WERI-Rb-1 (cell line): Measurements from ENCODE around the gene GABBR2.

Experiments used
- DNase-seq: peaks from one replicate; pipeline ENCODE4 v3.0.0-alpha.2; 2020
- H3K27ac ChIP-seq: fragments of 250-450 bp; sonication (Bioruptor Pico); 2 replicates; pipeline ENCODE4 v1.5.1; 2020; ENCODE audit warnings: mild to moderate bottlenecking, moderate library complexity
- H3K27me3 ChIP-seq: fragments of 250-450 bp; sonication (Bioruptor Pico); 2 replicates; pipeline ENCODE4 v1.5.1; 2021; ENCODE audit warnings: mild to moderate bottlenecking, low read depth, moderate library complexity; ENCODE audit not compliant: insufficient read depth, severe bottlenecking
- H3K36me3 ChIP-seq: fragments of 250-450 bp; sonication (Bioruptor Pico); 2 replicates; pipeline ENCODE4 v1.5.1; 2020; ENCODE audit warnings: mild to moderate bottlenecking, moderate library complexity
- H3K4me3 ChIP-seq: 2 replicates; pipeline ENCODE4 v1.5.1; 2011; ENCODE audit warnings: low read depth, mild to moderate bottlenecking, control low read depth, low read length
- H3K9me3 ChIP-seq: fragments of 250-450 bp; sonication (Bioruptor Pico); 2 replicates; pipeline ENCODE4 v1.5.1; 2021; ENCODE audit warnings: mild to moderate bottlenecking, moderate library complexity; ENCODE audit not compliant: severe bottlenecking
- TF ChIP-seq, protein P1 (sequence below): IDR thresholded peaks from 2 replicates; pipeline ENCODE4 v1.5.1; 2011; ENCODE audit warnings: low read depth, mild to moderate bottlenecking, control low read depth, inconsistent platforms, low read length

GABBR2 gene

DNA sequence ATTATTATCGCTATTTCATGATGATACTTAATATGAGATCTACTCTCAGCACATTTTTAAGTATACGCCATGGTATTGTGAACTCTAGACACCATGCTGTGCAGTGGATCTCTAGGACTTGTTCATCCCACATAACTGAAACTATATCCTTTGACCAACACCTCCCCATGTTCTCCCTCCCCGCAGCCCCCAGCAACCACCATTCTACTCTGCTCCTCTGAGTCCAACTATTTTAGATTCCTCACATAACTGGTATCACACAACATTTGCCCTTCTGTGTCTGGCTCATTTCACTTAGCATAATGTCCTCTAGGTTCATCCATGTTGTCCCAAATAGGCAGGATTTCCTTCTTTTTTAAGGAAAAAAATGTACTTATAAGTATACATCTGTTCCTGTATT lies 446.7 kb downstream of the GABBR2 start:
- Histone ChIP-seq H3K27ac (no peak overlapping the region), H3K4me3 (no peak overlapping the region), H3K36me3 (no peaks in the 10 kb centered on the region), H3K27me3 (no peaks in the 10 kb centered on the region), H3K9me3 (no peaks in the 10 kb centered on the region)
- TF ChIP-seq, protein P1, sequence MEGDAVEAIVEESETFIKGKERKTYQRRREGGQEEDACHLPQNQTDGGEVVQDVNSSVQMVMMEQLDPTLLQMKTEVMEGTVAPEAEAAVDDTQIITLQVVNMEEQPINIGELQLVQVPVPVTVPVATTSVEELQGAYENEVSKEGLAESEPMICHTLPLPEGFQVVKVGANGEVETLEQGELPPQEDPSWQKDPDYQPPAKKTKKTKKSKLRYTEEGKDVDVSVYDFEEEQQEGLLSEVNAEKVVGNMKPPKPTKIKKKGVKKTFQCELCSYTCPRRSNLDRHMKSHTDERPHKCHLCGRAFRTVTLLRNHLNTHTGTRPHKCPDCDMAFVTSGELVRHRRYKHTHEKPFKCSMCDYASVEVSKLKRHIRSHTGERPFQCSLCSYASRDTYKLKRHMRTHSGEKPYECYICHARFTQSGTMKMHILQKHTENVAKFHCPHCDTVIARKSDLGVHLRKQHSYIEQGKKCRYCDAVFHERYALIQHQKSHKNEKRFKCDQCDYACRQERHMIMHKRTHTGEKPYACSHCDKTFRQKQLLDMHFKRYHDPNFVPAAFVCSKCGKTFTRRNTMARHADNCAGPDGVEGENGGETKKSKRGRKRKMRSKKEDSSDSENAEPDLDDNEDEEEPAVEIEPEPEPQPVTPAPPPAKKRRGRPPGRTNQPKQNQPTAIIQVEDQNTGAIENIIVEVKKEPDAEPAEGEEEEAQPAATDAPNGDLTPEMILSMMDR, result no peak
- DNase-seq, result no peak

DNA sequence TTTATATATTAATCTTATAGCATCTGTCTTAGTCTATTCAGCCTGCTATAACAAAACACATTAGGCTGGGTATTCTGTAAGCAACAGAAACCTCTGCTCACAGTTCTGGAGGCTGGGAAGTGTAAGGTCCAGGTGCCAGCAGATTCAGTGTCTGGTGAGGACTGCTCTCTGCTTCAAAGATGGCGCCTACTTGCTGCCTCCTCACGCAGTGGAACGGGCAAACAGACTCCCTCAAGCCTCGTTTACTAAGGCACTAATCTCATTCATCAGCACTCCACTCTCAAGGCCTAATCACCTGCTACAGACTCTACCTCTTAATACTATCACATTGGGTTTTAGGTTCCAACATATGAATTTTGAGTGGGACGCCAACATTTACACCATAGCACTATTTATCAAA lies 448.1 kb downstream of the GABBR2 start:
- no peaks in the 10 kb centered on the region for H3K36me3 ChIP-seq
- no peaks in the 10 kb centered on the region for H3K9me3 ChIP-seq
- no peak overlapping the region for H3K4me3 ChIP-seq
- DNase-seq, result peak; percentile 43
- H3K27ac ChIP-seq, result no peak overlapping the region
- no peaks in the 10 kb centered on the region for H3K27me3 ChIP-seq
- TF ChIP-seq, protein P1, result no peak

DNA sequence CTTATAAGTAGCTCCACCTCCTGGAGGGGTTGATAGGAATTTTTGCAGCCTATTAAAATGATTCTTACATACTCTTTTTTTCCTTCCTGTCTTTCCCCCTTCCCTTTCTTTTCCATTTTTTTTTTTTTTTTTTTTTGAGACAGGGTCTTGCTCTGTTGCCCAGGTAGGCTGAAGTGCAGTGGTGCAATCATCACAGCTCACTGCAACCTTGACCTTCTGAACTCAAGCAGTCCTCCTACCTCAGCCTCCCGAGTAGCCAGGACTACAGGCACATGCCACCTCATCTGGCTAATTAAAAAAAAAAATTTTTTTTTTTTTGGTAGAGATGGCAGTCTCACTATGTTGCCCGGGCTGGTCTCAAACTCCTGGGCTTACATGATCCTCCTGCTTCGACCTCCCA lies 448.9 kb downstream of the GABBR2 start:
- no peak for DNase-seq
- Histone ChIP-seq H3K9me3 (no peaks in the 10 kb centered on the region), H3K27ac (no peak overlapping the region), H3K36me3 (no peaks in the 10 kb centered on the region; the same call in 1 of the 2 replicates), H3K27me3 (no peaks in the 10 kb centered on the region), H3K4me3 (no peak overlapping the region)
- TF ChIP-seq, protein P1, result no peak

DNA sequence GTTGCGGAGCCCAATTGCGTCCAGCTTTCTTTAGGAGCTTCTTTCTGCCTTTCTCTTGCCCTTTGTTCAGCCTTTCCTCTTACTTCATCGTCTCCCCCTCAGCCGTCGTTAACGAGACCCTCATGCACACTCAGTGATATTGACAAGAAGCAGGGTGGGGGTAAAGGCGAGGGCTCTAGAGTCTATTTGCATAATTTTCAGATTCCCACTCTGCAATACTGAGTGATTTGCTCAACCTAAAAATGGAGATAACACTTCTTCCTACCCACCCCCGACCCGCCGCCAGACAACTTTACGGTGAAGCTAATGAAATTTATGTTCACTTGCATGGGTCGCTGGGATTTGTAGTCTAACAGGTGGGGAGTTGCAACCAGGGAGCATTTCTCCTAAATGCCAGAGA lies 452.0 kb downstream of the GABBR2 start:
- no peaks in the 10 kb centered on the region for H3K9me3 ChIP-seq
- peak; percentile 41 for DNase-seq
- peak overlapping the region; percentile 81 for H3K4me3 ChIP-seq
- no peaks in the 10 kb centered on the region for H3K27me3 ChIP-seq
- H3K36me3 ChIP-seq, result peaks cover 2% of the 10 kb centered on the region; the same call in 1 of the 2 replicates
- peak overlapping the region; percentile 97 for H3K27ac ChIP-seq
- TF ChIP-seq, protein P1, result no peak

DNA sequence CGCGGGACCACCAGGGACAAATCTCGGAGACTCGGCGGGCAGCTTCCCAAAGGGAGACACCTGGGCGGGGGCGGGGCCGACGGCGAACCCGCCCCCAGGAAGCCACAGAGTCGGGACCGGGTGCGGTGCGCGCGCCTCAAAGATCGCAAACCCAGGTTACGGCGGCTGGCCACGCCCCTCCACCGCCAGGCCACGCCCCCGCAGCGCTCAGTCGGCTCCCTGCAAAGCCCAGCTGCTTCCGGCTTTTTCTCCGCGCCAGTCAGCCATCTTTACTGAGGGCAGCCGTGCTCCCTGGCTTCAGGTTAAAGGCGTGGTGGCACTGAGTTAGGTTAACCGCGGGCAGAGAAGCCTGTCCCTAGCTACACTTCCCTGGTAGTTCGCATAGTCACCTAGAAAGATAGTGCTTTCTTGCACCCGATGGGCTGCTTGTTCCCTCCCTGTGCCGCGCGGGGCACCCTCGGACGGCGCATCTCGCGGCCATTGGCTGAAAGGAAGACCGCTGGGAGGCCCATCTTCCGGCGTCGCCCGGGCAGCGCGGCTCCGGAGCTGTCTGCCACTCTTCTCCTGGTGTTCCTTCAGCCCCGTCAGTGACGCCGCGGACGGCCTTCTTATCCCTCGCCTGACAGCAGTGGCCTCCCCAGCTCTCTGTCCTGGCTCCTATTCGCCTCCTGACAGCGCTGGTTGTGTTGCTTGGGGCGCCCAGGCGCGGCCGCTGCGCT lies 453.0 kb downstream of the GABBR2 start, which contains the start of gene TBC1D2:
Gene TBC1D2 (minus strand): TSS at position 72 of the 719 bp plus-strand sequence. CDS start 108 bp downstream, outside the sequence.
- no peaks in the 10 kb centered on the region for H3K9me3 ChIP-seq
- no peaks in the 10 kb centered on the region for H3K27me3 ChIP-seq
- peak; percentile 99 for DNase-seq
- H3K4me3 ChIP-seq, result peak within 1 kb of the TSS; percentile 81
- peak within 1 kb of the TSS; percentile 97 for H3K27ac ChIP-seq
- H3K36me3 ChIP-seq, result peaks cover 2% of the 10 kb centered on the region; the same call in 1 of the 2 replicates
- TF ChIP-seq, protein P1, result peak; percentile 13
